K562 (cell line): ENCODE measurements around the gene OTUD1. TPM values are rescaled to one million over a fixed set of nuclear protein-coding genes. Genes with fewer than 3 reads are reported as not detected.
A peak's percentile ranks its signal among the peaks of the same experiment; 100 is the strongest.

Source experiments
- ATAC-seq: fragments of 200-7000 bp; cut with Tn5 transposase; 3 replicates; pipeline ENCODE4 v1.9.1; 2020; ENCODE audit warnings: moderate library complexity
- BruUV-seq: library from RNA; stranded (reverse); fragments of 400-500 nt; replicated peaks from 2 replicates; lab custom pipeline; 2021; lab: Mats Ljungman, UMichigan
- CTCF ChIA-PET: fragments of 300-600 bp; formaldehyde crosslinking; extraction: SDS; loops from one replicate; lab custom pipeline; 2021; ENCODE audit warnings: low intra/inter-chr PET ratio; lab: Yijun Ruan, JAX
- POLR2A ChIA-PET: fragments of 300-600, 350-650 bp; sonication (Branson Sonifier 250); formaldehyde crosslinking; extraction: SDS; loops from one replicate; lab custom pipeline; 2021; ENCODE audit warnings: antibody characterized with exemption, inconsistent platforms; lab: Yijun Ruan, JAX
- DNase-seq, 4 experiments: peaks; one replicate each; pipeline versions ENCODE4 v3.0.0 to v3.0.0-alpha.2; 2011 to 2018; ENCODE audit warnings: low spot score in 3 of 4, mixed read lengths in 3 of 4; ENCODE audit errors: extremely low read depth in 1 of 4
- FAIRE-seq: peaks from 2 replicates; lab custom pipeline; 2011; peaks lifted over from hg19 to GRCh38; lab: Jason Lieb, UNC
- H2AFZ ChIP-seq: 2 replicates; pipeline ENCODE4 v1.6.0; 2011; ENCODE audit warnings: low read depth, low read length, control low read depth, inconsistent platforms
- H3K27ac ChIP-seq: fragments of 200-600 bp; 3 replicates; pipeline ENCODE4 v1.8.0; 2011; ENCODE audit warnings: low read depth, mild to moderate bottlenecking, control low read depth, inconsistent platforms, low read length, moderate library complexity, mixed read lengths; ENCODE audit errors: extremely low read depth
- H3K27me3 ChIP-seq, 2 experiments: fragments of 300-600 bp in 1 of 2; 2 replicates in 1 of 2; 3 replicates in 1 of 2; pipeline versions ENCODE4 v1.6.0 to v1.8.0; 2011; ENCODE audit warnings: inconsistent platforms in 2 of 2, low read length in 2 of 2, mild to moderate bottlenecking in 1 of 2, mixed read lengths in 1 of 2, moderate library complexity in 1 of 2; ENCODE audit not compliant: control insufficient read depth in 2 of 2, insufficient read depth in 2 of 2
- H3K36me3 ChIP-seq: fragments of 300-600 bp; 3 replicates; pipeline ENCODE4 v1.8.0; 2011; ENCODE audit warnings: mild to moderate bottlenecking, low read length, inconsistent platforms; ENCODE audit not compliant: control insufficient read depth, insufficient read depth
- H3K4me1 ChIP-seq, 2 experiments: fragments of 200-600 bp in 1 of 2; replicated peaks in 1 of 2; 2 replicates in 1 of 2; 3 replicates in 1 of 2; pipeline versions ENCODE4 v1.5.1 to v1.8.0; 2011; ENCODE audit warnings: inconsistent platforms in 2 of 2, low read length in 2 of 2, mild to moderate bottlenecking in 1 of 2, mixed read lengths in 1 of 2, moderate library complexity in 1 of 2; ENCODE audit not compliant: control insufficient read depth in 2 of 2, insufficient read depth in 2 of 2
- H3K4me2 ChIP-seq: 2 replicates; pipeline ENCODE4 v1.6.1; 2011; ENCODE audit warnings: low read length, control low read depth, inconsistent platforms, mixed read lengths; ENCODE audit not compliant: insufficient read depth
- H3K4me3 ChIP-seq: fragments of 200-600 bp; sonication (generic), shearing (Covaris generic); 2 replicates; pipeline ENCODE4 v1.5.1; 2016; ENCODE audit warnings: control low read depth, inconsistent platforms
- H3K79me2 ChIP-seq: fragments of 200-600 bp; 3 replicates; pipeline ENCODE4 v1.8.0; 2011; ENCODE audit warnings: low read length, inconsistent platforms; ENCODE audit not compliant: control insufficient read depth, insufficient read depth
- H3K9ac ChIP-seq, 2 experiments: 2 replicates each; pipeline versions ENCODE4 v1.6.0 to v1.6.1; 2011; ENCODE audit warnings: low read depth in 2 of 2, low read length in 2 of 2, control low read depth in 1 of 2, inconsistent platforms in 1 of 2, mild to moderate bottlenecking in 1 of 2, mixed read lengths in 1 of 2; ENCODE audit not compliant: insufficient read depth in 1 of 2
- H3K9me1 ChIP-seq: one replicate; pipeline ENCODE4 v1.6.0; 2011; ENCODE audit warnings: inconsistent platforms, mild to moderate bottlenecking, low read length, moderate library complexity; ENCODE audit not compliant: control insufficient read depth, insufficient read depth
- H3K9me3 ChIP-seq: replicated peaks from 2 replicates; pipeline ENCODE4 v1.5.1; 2011; ENCODE audit warnings: low read depth, low read length, inconsistent platforms; ENCODE audit not compliant: control insufficient read depth, insufficient read depth
- H4K20me1 ChIP-seq: replicated peaks from 2 replicates; pipeline ENCODE4 v1.6.1; 2011; ENCODE audit warnings: low read length, inconsistent platforms, mixed read lengths; ENCODE audit not compliant: control insufficient read depth, insufficient read depth
- ZNF316 ChIP-seq: fragments of 450-650 bp; IDR thresholded peaks from 2 replicates; pipeline ENCODE4 v1.6.1; 2016
- WGBS: fragments of 100-300 bp; shearing (Covaris generic); methylation state at CpG from one replicate; pipeline ENCODE4 v1.1.6; 2016; ENCODE audit warnings: low coverage, mixed read lengths; ENCODE audit not compliant: insufficient coverage; ENCODE audit errors: missing lambda C conversion rate; 5-methylcytosine and 5-hydroxymethylcytosine counted together
- in situ Hi-C: fragments of 300-500 bp; cut with MboI; formaldehyde crosslinking; loops from 4 replicates; pipeline ENCODE4 v1.15.0; 2018; ENCODE audit warnings: inconsistent platforms, mixed read lengths
- intact Hi-C: fragments of 100-400 bp; cut with micrococcal nuclease; formaldehyde crosslinking; loops from 2 replicates; pipeline ENCODE4 v1.14.2; 2022
- microRNA counts: library from miRNA; unstranded; fragments of <30 nt; microRNA quantifications from one replicate; lab custom pipeline; 2016
- microRNA-seq: library from miRNA; unstranded; fragments of <30 nt; microRNA quantifications from one replicate; pipeline ENCODE4, GENCODE V29; 2018; ENCODE audit warnings: borderline microRNAs expressed
- polyA plus RNA-seq, 8 experiments: library from polyadenylated mRNA; depleted of rRNA in 4 of 8; stranded (reverse) in 5 of 8; unstranded in 3 of 8; fragments of >200 nt; fragmentation: Nextera tagmentation in 2 of 8; fragmentation: Illumina TruSeq in 1 of 8; extraction: Ambion mirVana in 2 of 8; extraction: Trizol in 1 of 8; gene quantifications; 2 replicates each; pipeline versions ENCODE4 v1.2.1 to v1.2.3, GENCODE V29; 2011 to 2014; ENCODE audit warnings: inconsistent platforms in 1 of 8, missing spikeins in 1 of 8
- small RNA-seq: library from RNA; depleted of rRNA; stranded (forward); fragments of <200 nt; gene quantifications from one replicate; pipeline ENCODE3, GENCODE V24; 2014
- total RNA-seq, 7 experiments: library from RNA; depleted of rRNA in 6 of 7; stranded (reverse); fragments of >200 nt in 6 of 7; fragmentation: Illumina TruSeq in 2 of 7; extraction: Trizol in 2 of 7; gene quantifications; 2 replicates each; pipeline versions ENCODE4 v1.2.1 to v1.2.3, GENCODE V29; 2011 to 2021; ENCODE audit warnings: low replicate concordance in 1 of 7
- TF ChIP-seq, protein P1 (sequence below), 3 experiments: fragments of 200-800 bp in 1 of 3; fragments of 250-450 bp in 1 of 3; fragments of 450-650 bp in 1 of 3; sonication (Bioruptor Pico) in 1 of 3; sonication (Bioruptor generic) in 1 of 3; formaldehyde crosslinking in 1 of 3; IDR thresholded peaks; 2 replicates each; pipeline versions ENCODE4 v1.6.1 to v1.8.0; 2016 to 2022; ENCODE audit warnings: mild to moderate bottlenecking in 2 of 3, missing genetic modification characterization in 2 of 3, missing compliant biosample characterization in 1 of 3, moderate library complexity in 1 of 3

Gene OTUD1
- total and polyA plus RNA-seq, 9 of the 15 experiments (the other 6 are each of a cell fraction or from before 2014, with no cell fraction given) = 0.29 to 2.0 (median 0.49) TPM

DNA sequence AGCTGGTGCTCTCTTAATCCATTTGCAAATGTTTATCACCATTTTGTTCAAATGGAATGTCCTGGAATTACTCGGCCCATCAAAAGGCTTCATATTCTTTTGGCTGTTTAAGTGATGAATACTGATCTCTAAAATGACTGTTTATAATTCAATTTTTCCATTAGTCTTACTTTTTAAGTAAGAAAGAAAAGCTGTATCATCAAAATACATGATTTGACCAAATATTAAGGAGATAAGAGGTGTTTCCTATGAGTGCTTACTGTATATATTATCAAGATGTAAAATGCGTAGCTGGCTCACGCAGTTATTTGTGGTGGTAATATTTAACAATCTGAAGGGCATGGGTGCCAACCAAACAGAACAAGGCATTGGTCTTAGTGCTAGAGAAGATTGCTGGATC, 51.2 kb downstream of the OTUD1 start:
- Histone ChIP-seq H4K20me1 (no peaks in the 10 kb centered on the region), H3K36me3 (no peaks in the 10 kb centered on the region), H3K9me3 (no peaks in the 10 kb centered on the region), H3K9ac (no peak overlapping the region), H3K27me3 (no peaks in the 10 kb centered on the region), H3K27ac (no peak overlapping the region), H3K4me2 (no peak overlapping the region), H3K4me1 (no peaks in the 10 kb centered on the region), H3K9me1 (no peaks in the 10 kb centered on the region), H3K79me2 (no peaks in the 10 kb centered on the region), H2AFZ (no peak overlapping the region), H3K4me3 (no peak overlapping the region)
- FAIRE-seq (no peak), DNase-seq (no peak), ATAC-seq (no peak)
- TF ChIP-seq ZNF316 = peak; percentile 58; the same call in 1 of the 2 replicates
- TF ChIP-seq, protein P1, sequence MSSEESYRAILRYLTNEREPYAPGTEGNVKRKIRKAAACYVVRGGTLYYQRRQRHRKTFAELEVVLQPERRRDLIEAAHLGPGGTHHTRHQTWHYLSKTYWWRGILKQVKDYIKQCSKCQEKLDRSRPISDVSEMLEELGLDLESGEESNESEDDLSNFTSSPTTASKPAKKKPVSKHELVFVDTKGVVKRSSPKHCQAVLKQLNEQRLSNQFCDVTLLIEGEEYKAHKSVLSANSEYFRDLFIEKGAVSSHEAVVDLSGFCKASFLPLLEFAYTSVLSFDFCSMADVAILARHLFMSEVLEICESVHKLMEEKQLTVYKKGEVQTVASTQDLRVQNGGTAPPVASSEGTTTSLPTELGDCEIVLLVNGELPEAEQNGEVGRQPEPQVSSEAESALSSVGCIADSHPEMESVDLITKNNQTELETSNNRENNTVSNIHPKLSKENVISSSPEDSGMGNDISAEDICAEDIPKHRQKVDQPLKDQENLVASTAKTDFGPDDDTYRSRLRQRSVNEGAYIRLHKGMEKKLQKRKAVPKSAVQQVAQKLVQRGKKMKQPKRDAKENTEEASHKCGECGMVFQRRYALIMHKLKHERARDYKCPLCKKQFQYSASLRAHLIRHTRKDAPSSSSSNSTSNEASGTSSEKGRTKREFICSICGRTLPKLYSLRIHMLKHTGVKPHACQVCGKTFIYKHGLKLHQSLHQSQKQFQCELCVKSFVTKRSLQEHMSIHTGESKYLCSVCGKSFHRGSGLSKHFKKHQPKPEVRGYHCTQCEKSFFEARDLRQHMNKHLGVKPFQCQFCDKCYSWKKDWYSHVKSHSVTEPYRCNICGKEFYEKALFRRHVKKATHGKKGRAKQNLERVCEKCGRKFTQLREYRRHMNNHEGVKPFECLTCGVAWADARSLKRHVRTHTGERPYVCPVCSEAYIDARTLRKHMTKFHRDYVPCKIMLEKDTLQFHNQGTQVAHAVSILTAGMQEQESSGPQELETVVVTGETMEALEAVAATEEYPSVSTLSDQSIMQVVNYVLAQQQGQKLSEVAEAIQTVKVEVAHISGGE (CRISPR knock-in tag; IDR thresholded peaks at IDR 0.05) = no peak
- intact Hi-C loops = no loop called here
- in situ Hi-C loops = no loop called here
- 2% methylated on average over 3 of the region's 3 CpGs for WGBS
- POLR2A ChIA-PET = no interaction called here
- CTCF ChIA-PET = no interaction called here
- no TSS peak for BruUV-seq

MicroRNAs encoded within 50 kb of the gene (microRNA counts, 767-probe panel; counts per million panel counts)
- not detected for microRNA hsa-miR-1254 (lab: Ali Mortazavi, UCI)

Small RNA genes lying within 50 kb of the gene (microRNA-seq; reads per million reads assigned to microRNA genes)
- gene MIR1254-2 = not detected

Small RNA genes lying within 50 kb of the gene (small RNA-seq; reads per million reads assigned to genes)
- not detected for gene MIR1254-2

Other genes with a start within 250 kb of the OTUD1 start
- gene PTF1A, start 246.8 kb upstream of the OTUD1 start, total RNA-seq (2014; rRNA removed) = not detected in 2 replicates
- gene PTF1A, start 246.8 kb upstream of the OTUD1 start, total RNA-seq (2014; rRNA removed; fragmentation: Illumina TruSeq; extraction: Trizol) = not detected in 2 replicates
- not detected in 2 replicates for gene PTF1A, start 246.8 kb upstream of the OTUD1 start, total RNA-seq (2015; rRNA removed; fragmentation: Illumina TruSeq; extraction: Trizol)
- gene PTF1A, start 246.8 kb upstream of the OTUD1 start, total RNA-seq (2021) = not detected in 2 replicates
- gene PTF1A, start 246.8 kb upstream of the OTUD1 start, polyA plus RNA-seq (2011; rRNA removed) = not detected in 2 replicates
- not detected in 2 replicates for gene PTF1A, start 246.8 kb upstream of the OTUD1 start, polyA plus RNA-seq (2014; fragmentation: Illumina TruSeq; extraction: Trizol)
- gene PTF1A, start 246.8 kb upstream of the OTUD1 start, polyA plus RNA-seq (2014; fragmentation: Nextera tagmentation; extraction: Ambion mirVana) = not detected
- not detected in 2 replicates for gene PTF1A, start 246.8 kb upstream of the OTUD1 start, polyA plus RNA-seq (2014; rRNA removed)
- gene C10orf67, start 94.3 kb upstream of the OTUD1 start, total RNA-seq (2014; rRNA removed) = not detected in 2 replicates
- gene C10orf67, start 94.3 kb upstream of the OTUD1 start, total RNA-seq (2014; rRNA removed; fragmentation: Illumina TruSeq; extraction: Trizol) = not detected in 2 replicates
- gene C10orf67, start 94.3 kb upstream of the OTUD1 start, total RNA-seq (2015; rRNA removed; fragmentation: Illumina TruSeq; extraction: Trizol) = not detected in 2 replicates
- gene C10orf67, start 94.3 kb upstream of the OTUD1 start, total RNA-seq (2021) = not detected in 2 replicates
- not detected in 2 replicates for gene C10orf67, start 94.3 kb upstream of the OTUD1 start, polyA plus RNA-seq (2011; rRNA removed)
- gene C10orf67, start 94.3 kb upstream of the OTUD1 start, polyA plus RNA-seq (2014; fragmentation: Illumina TruSeq; extraction: Trizol) = not detected in 2 replicates
- gene C10orf67, start 94.3 kb upstream of the OTUD1 start, polyA plus RNA-seq (2014; fragmentation: Nextera tagmentation; extraction: Ambion mirVana) = not detected
- gene C10orf67, start 94.3 kb upstream of the OTUD1 start, polyA plus RNA-seq (2014; rRNA removed) = not detected in 2 replicates